ENCODE data around the gene RBM34.
"Not testable (repeated sequence)": the region's sequence is repeated elsewhere in the genome, so short reads cannot be mapped to it uniquely, and the experiment has no call there.

Gene RBM34

GRCh38 chr1:235112297-235113182 lies 48.5 kb downstream of the RBM34 start:
- DNase-seq (ENCODE audit: low spot score), result no peak

- DNase-seq (ENCODE audit: low spot score), result no peak
Observed at GRCh38 chr1:235111107-235111506, 49.9 kb downstream of the RBM34 start.

- DNase-seq (ENCODE audit: low spot score), result no peak
Observed at GRCh38 chr1:235108876-235109275, 52.2 kb downstream of the RBM34 start.

GRCh38 chr1:235108185-235108593 lies 52.9 kb downstream of the RBM34 start:
- DNase-seq (ENCODE audit: low spot score), result no peak

- no peak for DNase-seq (ENCODE audit: low spot score)
Observed at GRCh38 chr1:235107368-235108184, 53.5 kb downstream of the RBM34 start.

- no peak for DNase-seq (ENCODE audit: low spot score)
Observed at GRCh38 chr1:235106457-235106856, 54.6 kb downstream of the RBM34 start.

- no peak for DNase-seq (ENCODE audit: low spot score)
Observed at GRCh38 chr1:235105051-235106043, 55.7 kb downstream of the RBM34 start.

- DNase-seq (ENCODE audit: low spot score), result no peak
Observed at GRCh38 chr1:235102993-235103411, 58.0 kb downstream of the RBM34 start.

GRCh38 chr1:235102259-235102582 lies 58.8 kb downstream of the RBM34 start:
- no peak for DNase-seq (ENCODE audit: low spot score)

GRCh38 chr1:235101558-235102258 lies 59.3 kb downstream of the RBM34 start:
- peak; percentile 20 for DNase-seq (ENCODE audit: low spot score)

GRCh38 chr1:235100194-235100772 lies 60.8 kb downstream of the RBM34 start:
- DNase-seq (ENCODE audit: low spot score), result no peak

GRCh38 chr1:235098991-235099390 lies 62.1 kb downstream of the RBM34 start:
- DNase-seq (ENCODE audit: low spot score), result no peak

GRCh38 chr1:235098547-235098946 lies 62.5 kb downstream of the RBM34 start:
- no peak for DNase-seq (ENCODE audit: low spot score)

GRCh38 chr1:235097501-235097900 lies 63.5 kb downstream of the RBM34 start:
- DNase-seq (ENCODE audit: low spot score), result not testable (repeated sequence)

- no peak for DNase-seq (ENCODE audit: low spot score)
Observed at GRCh38 chr1:235095938-235096562, 65.0 kb downstream of the RBM34 start.

GRCh38 chr1:235093696-235094592 lies 67.1 kb downstream of the RBM34 start:
- peak; percentile 74 for DNase-seq (ENCODE audit: low spot score)

GRCh38 chr1:235093013-235093695 lies 67.9 kb downstream of the RBM34 start:
- DNase-seq (ENCODE audit: low spot score), result peak; percentile 70

GRCh38 chr1:235092415-235092814 lies 68.6 kb downstream of the RBM34 start:
- DNase-seq (ENCODE audit: low spot score), result not testable (repeated sequence)

- not testable (repeated sequence) for DNase-seq (ENCODE audit: low spot score)
Observed at GRCh38 chr1:235092045-235092406, 69.0 kb downstream of the RBM34 start.

Data from AG08395 (cell line).